Measurements from ENCODE around the gene SEMA3E. TPM values are rescaled to one million over a fixed set of nuclear protein-coding genes. Genes with fewer than 3 reads are reported as not detected.

Gene SEMA3E
- total RNA-seq, 1 experiment from 2014 or later, result 2.5 TPM

GRCh38 chr7:83646027-83646426 lies 2.9 kb downstream of the SEMA3E start:
- Mint-ChIP-seq H3K36me3 (no peaks in the 10 kb centered on the region), H3K27me3 (ENCODE audit: low read depth) (no peaks in the 10 kb centered on the region), H3K27ac (no peak overlapping the region), H3K4me3 (no peak overlapping the region), H3K4me1 (peaks cover 39% of the 10 kb centered on the region), H3K9me3 (no peaks in the 10 kb centered on the region)
- ATAC-seq (no peak), DNase-seq (ENCODE audit: low spot score) (no peak)
- TF ChIP-seq E2F4 (CRISPR knock-in tag; IDR thresholded peaks at IDR 0.05; ENCODE audit: borderline replicate concordance, low read depth), result no peak
- TF ChIP-seq, protein P1, sequence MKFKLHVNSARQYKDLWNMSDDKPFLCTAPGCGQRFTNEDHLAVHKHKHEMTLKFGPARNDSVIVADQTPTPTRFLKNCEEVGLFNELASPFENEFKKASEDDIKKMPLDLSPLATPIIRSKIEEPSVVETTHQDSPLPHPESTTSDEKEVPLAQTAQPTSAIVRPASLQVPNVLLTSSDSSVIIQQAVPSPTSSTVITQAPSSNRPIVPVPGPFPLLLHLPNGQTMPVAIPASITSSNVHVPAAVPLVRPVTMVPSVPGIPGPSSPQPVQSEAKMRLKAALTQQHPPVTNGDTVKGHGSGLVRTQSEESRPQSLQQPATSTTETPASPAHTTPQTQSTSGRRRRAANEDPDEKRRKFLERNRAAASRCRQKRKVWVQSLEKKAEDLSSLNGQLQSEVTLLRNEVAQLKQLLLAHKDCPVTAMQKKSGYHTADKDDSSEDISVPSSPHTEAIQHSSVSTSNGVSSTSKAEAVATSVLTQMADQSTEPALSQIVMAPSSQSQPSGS (CRISPR knock-in tag; IDR thresholded peaks at IDR 0.05; ENCODE audit: borderline replicate concordance, low read depth), result no peak
- no peak for TF ChIP-seq ARID4B (CRISPR knock-in tag; IDR thresholded peaks at IDR 0.05; ENCODE audit: borderline replicate concordance)
- TF ChIP-seq NFYB (CRISPR knock-in tag; conservative IDR thresholded peaks at IDR 0.05; ENCODE audit: low read depth), result no peak
- TF ChIP-seq, protein P2, sequence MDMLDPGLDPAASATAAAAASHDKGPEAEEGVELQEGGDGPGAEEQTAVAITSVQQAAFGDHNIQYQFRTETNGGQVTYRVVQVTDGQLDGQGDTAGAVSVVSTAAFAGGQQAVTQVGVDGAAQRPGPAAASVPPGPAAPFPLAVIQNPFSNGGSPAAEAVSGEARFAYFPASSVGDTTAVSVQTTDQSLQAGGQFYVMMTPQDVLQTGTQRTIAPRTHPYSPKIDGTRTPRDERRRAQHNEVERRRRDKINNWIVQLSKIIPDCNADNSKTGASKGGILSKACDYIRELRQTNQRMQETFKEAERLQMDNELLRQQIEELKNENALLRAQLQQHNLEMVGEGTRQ (CRISPR knock-in tag; IDR thresholded peaks at IDR 0.05), result no peak
- TF ChIP-seq, protein P3, sequence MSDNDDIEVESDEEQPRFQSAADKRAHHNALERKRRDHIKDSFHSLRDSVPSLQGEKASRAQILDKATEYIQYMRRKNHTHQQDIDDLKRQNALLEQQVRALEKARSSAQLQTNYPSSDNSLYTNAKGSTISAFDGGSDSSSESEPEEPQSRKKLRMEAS (CRISPR knock-in tag; IDR thresholded peaks at IDR 0.05), result no peak
- TF ChIP-seq PRRX2 (CRISPR knock-in tag; IDR thresholded peaks at IDR 0.05), result no peak
- TF ChIP-seq MLX (CRISPR knock-in tag; IDR thresholded peaks at IDR 0.05), result no peak
- TF ChIP-seq NFATC4 (CRISPR knock-in tag; IDR thresholded peaks at IDR 0.05), result no peak
- no peak for TF ChIP-seq SOX15 (CRISPR knock-in tag; IDR thresholded peaks at IDR 0.05)
- TF ChIP-seq FOXJ3 (CRISPR knock-in tag; IDR thresholded peaks at IDR 0.05; ENCODE audit: borderline replicate concordance), result no peak
- no peak for TF ChIP-seq FOXK1 (CRISPR knock-in tag; IDR thresholded peaks at IDR 0.05)
- no peak for TF ChIP-seq NR1H2 (CRISPR knock-in tag; IDR thresholded peaks at IDR 0.05)
- TF ChIP-seq AR (CRISPR knock-in tag; IDR thresholded peaks at IDR 0.05), result no peak
- no peak for TF ChIP-seq TCF7 (CRISPR knock-in tag; IDR thresholded peaks at IDR 0.05; ENCODE audit: low read depth)
- TF ChIP-seq, protein P4, sequence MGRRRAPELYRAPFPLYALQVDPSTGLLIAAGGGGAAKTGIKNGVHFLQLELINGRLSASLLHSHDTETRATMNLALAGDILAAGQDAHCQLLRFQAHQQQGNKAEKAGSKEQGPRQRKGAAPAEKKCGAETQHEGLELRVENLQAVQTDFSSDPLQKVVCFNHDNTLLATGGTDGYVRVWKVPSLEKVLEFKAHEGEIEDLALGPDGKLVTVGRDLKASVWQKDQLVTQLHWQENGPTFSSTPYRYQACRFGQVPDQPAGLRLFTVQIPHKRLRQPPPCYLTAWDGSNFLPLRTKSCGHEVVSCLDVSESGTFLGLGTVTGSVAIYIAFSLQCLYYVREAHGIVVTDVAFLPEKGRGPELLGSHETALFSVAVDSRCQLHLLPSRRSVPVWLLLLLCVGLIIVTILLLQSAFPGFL (CRISPR knock-in tag; IDR thresholded peaks at IDR 0.05; ENCODE audit: borderline replicate concordance), result no peak
- no peak for TF ChIP-seq EMX1 (CRISPR knock-in tag; IDR thresholded peaks at IDR 0.05)
- TF ChIP-seq GRHL2 (CRISPR knock-in tag; IDR thresholded peaks at IDR 0.05; ENCODE audit: insufficient replicate concordance, severe bottlenecking), result no peak
- no peak for TF ChIP-seq HMGA2 (CRISPR knock-in tag; IDR thresholded peaks at IDR 0.05)
- no peak for TF ChIP-seq ZNF219 (CRISPR knock-in tag; IDR thresholded peaks at IDR 0.05; ENCODE audit: borderline replicate concordance)
- ChIA-PET CTCF (no interaction called here), POLR2A (no interaction called here)
